Stimulated activated CD8-positive, alpha-beta memory T cell treated with anti-CD3 and anti-CD28 coated beads, Interleukin-12 subunit alpha, Interleukin-12 subunit beta, amount 100 ng/mL, for 24 hours (primary cell): ENCODE measurements around the gene MBOAT7.
A peak's percentile ranks its signal among the peaks of the same experiment; 100 is the strongest.

Experiments
- DNase-seq: peaks from one replicate; pipeline ENCODE4 v3.0.0-alpha.2; 2020; ENCODE audit errors: extremely low read depth

The MBOAT7 gene

DNA sequence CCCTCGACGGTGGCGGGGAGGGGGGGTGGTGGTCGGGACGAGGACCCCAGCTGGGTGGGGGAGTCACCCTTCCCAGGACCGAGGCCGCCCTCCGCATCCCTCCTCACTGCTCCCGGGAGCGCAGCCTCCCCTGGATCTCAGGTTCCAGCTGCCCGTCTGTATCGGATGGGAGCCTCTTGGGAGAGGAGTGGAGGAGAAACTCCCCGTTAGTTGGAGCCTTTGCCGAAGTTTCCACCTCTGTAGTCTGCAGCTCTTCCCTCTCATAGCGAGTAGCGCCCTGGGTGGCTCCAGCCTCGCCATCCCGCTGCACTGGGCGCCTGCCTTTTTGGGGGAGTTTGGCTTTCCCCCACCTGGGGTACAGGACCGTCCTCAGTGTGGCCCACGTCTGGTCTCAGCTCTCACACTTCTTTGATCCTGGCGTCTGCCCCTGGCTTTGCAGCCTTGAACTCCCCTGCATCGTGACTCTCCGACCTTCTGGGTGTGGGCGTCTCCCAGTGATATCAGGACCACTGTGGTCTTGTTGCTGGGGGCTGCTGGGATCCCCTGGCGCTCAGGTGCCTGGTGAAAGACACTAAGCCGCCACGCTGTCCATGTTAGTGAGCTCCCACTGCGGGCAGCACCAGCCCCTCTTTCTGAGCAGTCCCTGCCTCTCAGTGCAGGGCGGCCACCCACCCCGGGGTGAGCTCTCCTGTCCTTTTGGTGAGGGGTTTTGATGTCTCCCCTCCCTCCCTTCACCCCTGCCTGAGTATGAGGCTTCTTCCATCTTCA lies 50.7 kb downstream of the MBOAT7 start:
- no peak for DNase-seq

DNA sequence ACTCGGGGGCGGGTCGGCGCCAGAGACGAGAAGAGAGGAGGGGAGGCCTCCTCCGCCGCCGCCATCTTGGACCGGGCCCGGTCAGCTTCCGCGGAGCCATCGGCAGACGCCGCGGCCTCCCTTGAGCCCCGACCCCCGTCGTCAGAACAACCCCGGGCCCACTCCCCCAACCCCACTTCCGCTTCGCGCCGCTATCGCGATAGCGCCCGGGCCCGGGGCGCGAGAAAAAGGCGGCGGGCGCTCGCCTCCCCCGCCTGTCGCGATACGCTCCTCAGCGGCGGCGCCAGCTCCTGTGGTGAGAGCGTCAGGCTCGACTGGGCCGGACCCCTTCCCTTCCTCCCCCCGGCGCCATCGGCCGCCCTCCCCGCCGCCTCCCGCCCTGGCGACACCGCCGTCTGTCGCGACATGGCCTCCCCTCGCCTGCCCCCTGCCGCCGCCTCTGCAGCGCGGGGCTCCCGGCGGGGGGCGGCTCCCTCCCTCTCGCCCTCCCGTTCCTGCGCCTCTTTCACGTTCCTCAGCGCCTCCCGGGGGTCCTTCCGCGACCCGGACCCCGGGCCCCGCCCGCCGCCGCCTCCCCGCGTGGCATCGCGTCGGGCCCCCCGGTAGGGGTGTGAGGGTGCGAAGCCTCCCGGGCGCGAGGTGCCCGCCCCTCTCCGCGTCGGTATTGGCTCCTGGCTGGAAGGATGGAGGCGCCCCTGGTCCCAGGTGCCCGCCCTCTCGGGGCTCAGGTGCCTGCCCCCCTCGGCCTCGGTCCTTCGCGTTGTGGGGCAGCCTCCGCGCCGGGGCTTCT lies 51.5 kb downstream of the MBOAT7 start, which contains the start of gene CNOT3:
Gene CNOT3, plus strand, starts transcription at position 64 of the 790 bp plus-strand sequence. CDS start 5,217 bp downstream, outside the sequence.
- no peak for DNase-seq

GRCh38 chr19:54136864-54137698 lies 52.3 kb downstream of the MBOAT7 start:
- peak; percentile 98 for DNase-seq

- DNase-seq, result no peak
Observed at GRCh38 chr19:54136086-54136863, 53.1 kb downstream of the MBOAT7 start.

DNA sequence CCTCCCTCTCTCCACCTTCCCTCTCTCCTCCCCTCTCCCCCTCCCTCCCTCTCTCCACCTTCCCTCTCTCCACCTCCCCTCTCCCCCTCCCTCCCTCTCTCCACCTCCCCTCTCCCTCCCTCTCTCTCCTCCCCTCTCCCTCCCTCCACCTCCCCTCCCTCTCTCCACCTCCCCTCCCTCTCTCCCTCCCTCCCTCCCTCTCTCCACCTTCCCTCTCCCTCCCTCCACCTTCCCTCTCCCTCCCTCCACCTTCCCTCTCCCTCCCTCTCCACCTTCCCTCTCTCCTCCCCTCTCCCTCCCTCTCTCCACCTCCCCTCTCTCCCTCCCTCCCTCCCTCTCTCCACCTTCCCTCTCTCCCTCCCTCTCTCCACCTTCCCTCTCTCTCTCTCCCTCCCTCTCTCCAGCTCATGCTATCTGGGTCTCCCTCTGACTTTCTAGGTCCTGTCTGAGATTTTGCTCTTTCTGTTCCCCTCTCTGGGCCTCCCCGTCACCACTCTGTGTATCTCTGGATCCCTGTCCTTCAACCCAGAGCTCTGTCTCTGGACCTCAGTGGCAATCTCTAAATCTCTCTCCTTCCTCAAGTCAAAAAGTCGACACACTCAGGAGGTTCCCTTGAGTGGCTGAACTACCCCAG lies 55.3 kb downstream of the MBOAT7 start:
- DNase-seq, result no peak

GRCh38 chr19:54133312-54133956 lies 55.9 kb downstream of the MBOAT7 start:
- DNase-seq, result no peak

DNA sequence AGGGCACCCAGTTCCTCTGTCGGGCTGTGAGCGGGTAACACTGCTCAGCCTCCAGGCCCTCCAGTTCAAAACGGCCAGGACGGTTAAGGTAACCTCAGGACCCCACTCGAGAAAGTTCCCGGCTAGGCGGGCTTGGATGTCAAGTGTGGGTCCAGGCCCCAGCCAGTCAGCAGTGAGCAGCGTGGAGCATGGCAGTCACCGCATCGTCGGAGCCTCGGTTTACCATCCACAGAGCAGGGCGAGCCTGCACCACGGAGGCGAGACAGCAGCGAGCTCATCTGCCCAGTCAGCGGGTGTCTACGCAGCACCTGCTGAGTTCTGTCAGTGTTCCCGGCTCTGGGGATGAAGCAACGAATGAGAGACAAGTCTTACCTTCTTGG lies 59.8 kb downstream of the MBOAT7 start:
- no peak for DNase-seq

- no peak for DNase-seq
Observed at GRCh38 chr19:54128796-54129616, 60.4 kb downstream of the MBOAT7 start.

DNA sequence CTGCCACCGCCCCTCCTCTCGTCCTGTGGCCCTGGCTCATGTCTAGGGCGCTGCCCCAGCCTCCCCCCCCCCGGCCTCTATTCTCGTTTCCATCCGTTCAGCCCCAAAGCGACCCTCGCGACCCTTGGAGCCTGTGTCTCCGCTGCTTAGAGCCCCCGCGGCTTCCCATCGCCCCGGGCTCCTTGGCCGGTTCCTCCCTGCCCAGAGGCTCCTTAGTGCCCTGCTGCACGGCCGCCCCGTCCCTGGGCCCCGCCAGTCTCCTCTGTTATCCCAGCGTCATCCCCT lies 61.0 kb downstream of the MBOAT7 start:
- DNase-seq, result no peak

DNA sequence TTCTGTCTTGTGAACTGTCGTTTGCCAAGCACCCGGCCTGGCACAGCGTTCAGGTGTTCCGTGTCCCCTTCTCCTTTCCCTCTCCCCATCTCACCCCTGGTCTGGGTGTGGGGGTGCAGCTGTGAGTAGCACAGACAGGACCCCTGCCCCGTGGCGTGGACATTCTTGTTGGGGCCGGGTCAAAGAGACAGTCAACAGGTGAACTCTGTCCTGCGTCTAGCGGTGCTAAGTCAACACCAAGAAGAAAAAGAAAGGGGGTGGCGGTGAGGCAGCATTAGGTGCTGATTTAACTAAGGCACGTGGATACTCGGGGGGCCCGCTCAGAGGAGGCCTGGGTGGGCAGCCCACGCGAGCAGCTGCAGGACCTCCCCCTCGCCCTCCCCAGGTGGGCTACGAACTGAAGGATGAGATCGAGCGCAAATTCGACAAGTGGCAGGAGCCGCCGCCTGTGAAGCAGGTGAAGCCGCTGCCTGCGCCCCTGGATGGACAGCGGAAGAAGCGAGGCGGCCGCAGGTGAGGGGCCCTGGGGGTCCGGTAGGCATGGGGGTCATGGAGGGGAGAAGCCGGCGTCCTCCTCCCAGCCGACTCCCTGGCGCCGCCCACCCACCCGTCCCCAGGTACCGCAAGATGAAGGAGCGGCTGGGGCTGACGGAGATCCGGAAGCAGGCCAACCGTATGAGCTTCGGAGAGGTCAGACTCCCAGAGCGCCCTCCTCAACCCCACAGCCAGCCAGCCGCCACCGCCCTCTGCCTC lies 61.5 kb downstream of the MBOAT7 start:
- DNase-seq, result no peak

- no peak for DNase-seq
Observed at GRCh38 chr19:54125713-54126112, 63.7 kb downstream of the MBOAT7 start.

- no peak for DNase-seq
Observed at GRCh38 chr19:54124393-54124792, 65.0 kb downstream of the MBOAT7 start.

DNA sequence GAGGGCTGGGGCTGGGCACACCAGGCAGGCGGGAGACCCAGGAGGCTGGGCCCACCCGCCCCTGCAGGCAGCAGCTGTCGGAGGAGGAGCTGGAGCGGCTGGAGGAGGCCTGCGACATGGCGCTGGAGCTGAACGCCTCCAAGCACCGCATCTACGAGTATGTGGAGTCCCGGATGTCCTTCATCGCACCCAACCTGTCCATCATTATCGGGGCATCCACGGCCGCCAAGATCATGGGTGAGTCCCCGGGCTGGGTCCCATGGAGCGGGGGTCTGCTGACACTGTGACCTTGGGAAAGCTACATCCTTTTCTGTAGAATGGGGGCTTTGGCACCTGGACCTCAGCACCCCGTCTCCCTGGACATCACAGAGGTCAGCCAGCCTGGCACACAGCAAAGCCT lies 65.7 kb downstream of the MBOAT7 start:
- DNase-seq, result no peak
